Measurements from ENCODE around the gene MACROD1.
A peak's percentile ranks its signal among the peaks of the same experiment; 100 is the strongest.

MACROD1 gene

DNA sequence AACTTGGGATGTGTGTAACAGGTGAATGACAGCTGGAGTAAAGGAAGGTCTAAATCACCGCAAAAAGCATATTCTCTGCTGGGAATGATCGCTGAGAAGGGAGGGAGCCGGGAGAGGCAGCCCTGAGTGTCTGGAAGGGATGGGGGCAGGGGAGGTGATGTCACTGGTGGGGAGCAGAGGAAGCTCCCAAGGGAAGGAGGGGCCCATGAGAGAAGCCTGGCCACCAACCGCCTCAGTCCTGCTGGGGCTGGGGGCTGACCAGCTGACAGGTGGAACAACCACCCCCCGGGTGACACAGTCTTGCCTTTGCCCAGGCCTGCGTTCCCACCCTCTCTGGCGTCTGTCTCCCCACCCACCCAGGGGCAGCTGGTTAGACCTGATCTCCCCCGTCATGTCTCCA lies 136.1 kb downstream of the MACROD1 start:
- in situ Hi-C loops (cut with MboI; ENCODE audit: low pct_unique_long_range_greater_than_20kb, low sequenced_read_pairs) = no loop called here
- no peak for DNase-seq

GRCh38 chr11:64028398-64029115 lies 137.4 kb downstream of the MACROD1 start:
- no peak for DNase-seq

DNA sequence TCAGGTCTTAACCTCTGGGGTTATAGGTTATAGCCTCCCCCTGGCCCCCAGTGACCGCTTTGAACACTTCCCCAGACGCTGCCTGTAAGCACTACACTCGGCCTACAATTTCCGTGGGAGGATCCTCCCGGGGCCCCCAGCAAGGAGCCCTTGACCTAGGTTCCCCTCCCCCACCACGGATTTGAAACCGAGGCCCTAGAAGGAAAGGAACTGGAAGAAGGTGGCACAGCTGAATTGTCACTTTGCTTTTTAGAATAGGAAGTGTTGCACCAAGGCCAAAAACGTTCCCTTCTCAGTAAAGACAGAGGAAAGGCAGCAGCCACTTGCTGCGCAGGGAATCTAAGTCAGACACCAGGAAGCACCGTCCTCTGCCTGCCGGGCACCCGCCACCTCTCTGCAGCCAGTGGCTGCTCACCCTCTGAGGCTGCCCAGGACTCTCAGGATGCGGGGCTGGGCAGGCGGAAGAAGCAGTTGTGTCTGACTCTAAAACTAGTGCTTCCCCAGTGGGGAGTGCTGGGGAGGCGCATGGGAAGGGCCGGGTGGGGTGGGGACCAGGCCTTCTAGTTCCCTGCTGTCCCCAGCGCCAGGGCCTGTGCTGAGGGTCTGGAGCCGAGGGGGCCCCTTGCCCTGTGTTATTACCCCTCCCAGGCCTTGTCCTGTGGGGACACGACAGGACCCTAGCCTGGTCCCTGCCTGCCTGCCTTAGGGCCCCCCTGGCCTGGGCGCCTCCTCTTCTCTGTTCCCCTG lies 138.1 kb downstream of the MACROD1 start:
- peak; percentile 61 for DNase-seq
- in situ Hi-C loops (cut with MboI; ENCODE audit: low pct_unique_long_range_greater_than_20kb, low sequenced_read_pairs) = no loop called here

More at GRCh38 chr11:64028398-64029115, 137.4 kb downstream of the MACROD1 start:
- in situ Hi-C loops (cut with MboI; ENCODE audit: low pct_unique_long_range_greater_than_20kb, low sequenced_read_pairs) = no loop called here

- in situ Hi-C loops (cut with MboI; ENCODE audit: low pct_unique_long_range_greater_than_20kb, low sequenced_read_pairs) = no loop called here
- no peak for DNase-seq
Observed at GRCh38 chr11:64026575-64027205, 139.2 kb downstream of the MACROD1 start.

DNA sequence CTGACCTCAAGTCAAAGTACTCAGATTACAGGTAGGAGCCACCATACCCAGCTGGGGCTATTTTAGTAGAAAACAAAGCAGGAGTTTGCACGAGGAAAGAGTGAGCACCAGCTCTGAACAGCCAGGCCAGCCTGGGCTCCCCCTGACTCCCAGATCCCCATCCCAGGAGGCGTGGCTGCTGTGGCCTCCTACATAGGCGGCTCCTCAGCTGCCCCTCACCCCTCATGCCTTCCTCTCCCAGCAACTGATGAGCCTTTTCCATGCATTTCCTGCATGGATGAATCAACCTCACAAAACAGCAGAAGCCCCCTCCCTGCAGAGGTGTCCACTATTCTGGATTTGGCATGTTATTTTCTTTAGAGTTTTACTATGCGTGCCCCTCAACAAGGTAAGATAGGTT lies 140.7 kb downstream of the MACROD1 start:
- in situ Hi-C loops (cut with MboI; ENCODE audit: low pct_unique_long_range_greater_than_20kb, low sequenced_read_pairs) = no loop called here
- DNase-seq = no peak

DNA sequence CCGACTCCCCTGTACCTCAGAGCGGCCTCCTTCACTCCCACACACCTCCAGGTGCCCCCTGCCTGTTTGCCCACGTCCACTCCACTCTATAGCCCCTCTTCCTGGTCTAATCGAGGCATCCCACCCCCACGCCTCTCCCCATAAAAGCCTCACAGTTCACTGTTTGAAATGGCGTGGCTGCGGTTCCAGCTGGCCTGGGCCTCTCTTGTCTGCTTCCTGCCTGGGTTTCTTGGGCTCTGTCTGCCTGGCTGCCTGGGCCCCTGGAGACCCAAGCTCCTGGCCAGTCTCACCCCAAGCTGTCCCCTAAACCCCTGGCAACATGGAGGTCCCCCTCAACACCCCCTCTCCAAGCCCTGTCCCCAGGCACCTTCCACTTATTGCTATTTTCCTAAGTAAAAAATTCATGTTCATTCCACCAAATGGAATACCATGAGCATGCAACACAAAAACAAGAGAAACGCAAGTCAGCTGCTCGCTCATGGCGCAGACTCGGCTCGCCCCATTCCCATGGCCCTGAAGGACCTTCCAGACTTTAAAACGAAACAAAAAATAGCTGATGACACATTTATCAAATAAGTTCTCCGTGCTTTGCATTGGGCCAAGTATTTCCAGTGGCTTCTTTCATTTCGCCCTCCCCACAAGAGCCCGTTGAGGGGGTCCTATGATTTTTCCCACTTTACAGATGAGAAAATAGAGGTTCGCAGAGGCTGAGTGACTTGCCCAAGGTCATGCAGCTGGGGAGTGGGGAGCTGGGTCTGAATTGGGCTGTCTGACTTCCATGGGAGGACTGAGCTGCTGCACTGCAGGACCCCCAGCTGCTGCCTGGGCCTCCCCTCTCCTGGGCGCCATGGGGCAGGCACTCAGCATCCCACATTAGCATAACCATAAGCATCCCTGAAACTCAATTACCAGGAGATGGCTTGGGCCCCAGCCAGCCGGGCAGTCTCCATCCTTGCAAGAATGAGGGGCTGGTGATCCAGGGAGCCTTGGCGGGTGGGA lies 141.9 kb downstream of the MACROD1 start:
- in situ Hi-C loops (cut with MboI; ENCODE audit: low pct_unique_long_range_greater_than_20kb, low sequenced_read_pairs) = no loop called here
- no peak for DNase-seq

GRCh38 chr11:64022125-64022784 lies 143.7 kb downstream of the MACROD1 start:
- DNase-seq = no peak
- in situ Hi-C loops (cut with MboI; ENCODE audit: low pct_unique_long_range_greater_than_20kb, low sequenced_read_pairs) = no loop called here

GRCh38 chr11:64021757-64022093 lies 144.2 kb downstream of the MACROD1 start:
- DNase-seq = no peak
- in situ Hi-C loops (cut with MboI; ENCODE audit: low pct_unique_long_range_greater_than_20kb, low sequenced_read_pairs) = no loop called here

DNA sequence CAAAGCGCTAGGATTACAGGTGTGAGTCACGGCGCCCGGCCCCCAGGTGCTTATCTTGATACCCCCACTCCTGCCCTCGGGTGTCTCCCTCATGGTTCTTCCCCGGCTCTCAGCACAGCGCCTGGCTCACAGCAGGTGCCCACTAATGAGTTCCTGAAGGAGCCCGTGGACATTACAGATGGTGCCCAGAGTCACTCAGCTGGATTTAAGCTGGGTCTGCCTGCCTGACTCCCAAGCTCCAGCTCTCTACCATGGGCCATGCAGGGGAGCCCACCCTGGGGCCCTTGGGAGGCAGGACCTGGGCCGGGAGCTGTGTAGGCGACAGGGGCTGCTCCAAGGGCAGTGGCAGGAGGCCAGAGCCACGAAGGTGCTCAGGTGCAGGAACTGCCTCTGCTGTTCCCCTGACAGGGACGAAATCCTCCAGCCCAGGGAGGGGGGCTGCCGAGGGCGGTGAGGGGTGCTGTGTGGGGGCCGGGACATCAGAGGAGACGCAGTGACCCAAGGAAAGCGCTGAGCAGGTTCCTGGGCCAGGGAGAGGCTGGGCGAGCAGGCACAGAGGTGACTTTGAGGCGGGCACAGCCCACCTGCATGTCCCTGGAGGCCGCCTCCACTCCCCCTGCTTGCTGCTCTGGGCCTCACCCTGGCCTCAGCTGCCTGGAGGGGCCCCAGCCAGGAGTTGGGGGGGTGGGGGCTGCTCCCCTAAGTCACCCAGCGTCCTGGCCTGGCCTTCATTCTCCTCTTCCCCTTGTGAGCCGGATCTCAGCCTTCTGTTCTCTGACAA lies 144.7 kb downstream of the MACROD1 start:
- in situ Hi-C loops (cut with MboI; ENCODE audit: low pct_unique_long_range_greater_than_20kb, low sequenced_read_pairs) = no loop called here
- no peak for DNase-seq

DNA sequence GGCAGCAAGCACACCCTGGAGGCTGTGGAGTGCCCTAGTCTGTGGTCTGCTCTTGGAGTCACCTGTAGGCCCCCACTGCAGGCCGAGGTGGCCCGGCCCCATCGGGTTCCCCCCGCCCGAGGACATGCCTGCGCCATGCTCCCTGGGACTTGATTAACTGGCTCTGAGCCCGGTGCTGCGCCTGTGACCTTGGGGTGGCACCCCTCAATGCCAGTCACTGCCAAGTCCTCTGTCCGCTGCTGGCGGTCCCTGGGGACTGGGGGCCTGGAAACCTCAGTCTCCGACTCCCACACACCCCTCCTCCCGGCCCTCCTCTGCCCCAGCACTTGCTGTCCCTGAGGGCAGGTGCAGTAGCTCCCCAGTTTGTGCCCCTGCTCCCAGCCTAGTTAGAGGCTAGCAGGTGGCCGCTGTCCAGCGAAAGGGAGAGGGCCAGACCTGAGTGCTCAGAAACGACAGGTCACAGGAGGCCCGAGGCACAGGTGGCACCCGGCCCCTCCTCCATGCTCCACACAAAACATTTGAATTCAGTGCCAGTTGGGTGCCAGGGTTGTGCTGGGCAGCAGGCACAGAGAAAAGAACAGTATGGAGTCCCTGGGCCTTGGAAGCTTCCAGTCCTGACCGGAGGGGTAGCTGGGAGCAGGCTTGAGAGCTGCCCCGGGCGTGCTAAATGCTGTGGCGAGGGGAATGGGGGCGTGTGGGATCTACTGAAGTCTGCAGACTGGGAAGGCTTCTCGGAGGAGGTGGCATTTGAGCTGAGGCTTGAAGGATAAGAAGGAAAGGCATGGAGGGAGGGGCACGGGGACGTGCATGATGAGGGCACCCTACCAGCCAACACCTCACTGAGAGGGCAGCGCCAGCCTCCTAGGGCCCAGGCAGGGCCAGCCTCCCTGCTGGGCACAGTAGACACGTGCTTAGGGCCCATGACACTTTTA lies 146.5 kb downstream of the MACROD1 start:
- in situ Hi-C loops (cut with MboI; ENCODE audit: low pct_unique_long_range_greater_than_20kb, low sequenced_read_pairs) = no loop called here
- no peak for DNase-seq

- no peak for DNase-seq
- in situ Hi-C loops (cut with MboI; ENCODE audit: low pct_unique_long_range_greater_than_20kb, low sequenced_read_pairs) = no loop called here
Observed at GRCh38 chr11:64018310-64018709, 147.6 kb downstream of the MACROD1 start.

DNA sequence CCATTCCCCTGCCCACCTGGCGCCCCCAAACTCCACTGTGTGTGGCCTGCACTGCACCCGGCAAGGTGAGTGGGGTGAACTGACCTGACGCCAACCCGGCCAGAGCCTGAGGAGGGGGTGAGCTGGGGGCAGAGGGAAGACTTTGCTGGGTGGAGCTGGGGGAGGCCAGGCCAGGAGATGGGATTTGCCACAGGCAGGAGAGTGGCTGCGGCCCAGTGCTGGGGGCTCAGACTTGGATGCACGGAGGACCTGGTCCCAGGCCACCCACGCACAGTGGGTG lies 148.0 kb downstream of the MACROD1 start:
- no peak for DNase-seq
- in situ Hi-C loops (cut with MboI; ENCODE audit: low pct_unique_long_range_greater_than_20kb, low sequenced_read_pairs) = no loop called here

DNA sequence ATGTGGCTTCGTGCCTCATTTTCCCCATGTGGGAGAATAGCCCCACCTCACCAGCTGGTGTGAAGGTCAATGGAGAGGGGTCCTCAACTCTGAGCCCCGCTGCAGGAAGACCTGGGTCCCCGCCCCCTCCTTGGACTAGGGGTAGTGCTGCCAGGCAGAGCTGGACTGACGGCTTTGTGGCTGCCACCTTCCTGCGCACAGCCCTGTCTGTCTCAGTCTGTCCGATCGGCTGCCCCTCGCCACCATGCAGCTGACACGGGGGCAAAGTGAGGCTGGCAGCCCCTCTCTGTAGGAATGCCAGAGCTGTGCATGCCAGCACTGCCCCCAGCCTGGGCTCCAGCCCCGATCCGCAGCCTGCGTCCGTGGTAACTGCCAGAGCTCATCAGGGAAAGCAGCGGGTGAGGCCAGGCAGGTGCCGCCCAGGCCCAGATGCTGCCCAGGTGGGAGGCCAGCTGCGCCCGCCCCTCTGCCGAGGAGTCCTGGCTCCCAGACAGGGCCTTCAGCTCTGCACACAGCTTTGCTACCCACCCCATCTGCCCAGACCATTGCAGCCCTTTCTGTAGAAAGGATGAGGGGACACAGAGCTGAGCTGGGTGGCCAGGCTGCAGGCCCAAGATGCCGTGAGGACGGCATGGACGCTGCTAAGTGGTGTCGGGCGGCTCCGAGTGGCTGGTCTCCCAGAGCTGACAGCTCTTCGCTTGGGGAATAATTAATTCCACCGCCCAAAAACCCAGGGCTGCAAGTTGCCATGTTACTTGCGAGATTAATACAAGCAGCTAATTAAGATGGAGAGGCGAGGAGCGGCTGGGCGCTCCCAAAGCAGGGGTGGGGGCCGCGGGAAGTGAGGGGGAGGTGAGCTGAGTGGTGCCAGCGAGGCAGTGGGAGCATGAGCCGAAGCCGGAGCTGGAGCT lies 149.7 kb downstream of the MACROD1 start:
- in situ Hi-C loops (cut with MboI; ENCODE audit: low pct_unique_long_range_greater_than_20kb, low sequenced_read_pairs) = no loop called here
- no peak for DNase-seq

- in situ Hi-C loops (cut with MboI; ENCODE audit: low pct_unique_long_range_greater_than_20kb, low sequenced_read_pairs) = no loop called here
- DNase-seq = no peak
Observed at GRCh38 chr11:64015510-64015909, 150.4 kb downstream of the MACROD1 start.

DNA sequence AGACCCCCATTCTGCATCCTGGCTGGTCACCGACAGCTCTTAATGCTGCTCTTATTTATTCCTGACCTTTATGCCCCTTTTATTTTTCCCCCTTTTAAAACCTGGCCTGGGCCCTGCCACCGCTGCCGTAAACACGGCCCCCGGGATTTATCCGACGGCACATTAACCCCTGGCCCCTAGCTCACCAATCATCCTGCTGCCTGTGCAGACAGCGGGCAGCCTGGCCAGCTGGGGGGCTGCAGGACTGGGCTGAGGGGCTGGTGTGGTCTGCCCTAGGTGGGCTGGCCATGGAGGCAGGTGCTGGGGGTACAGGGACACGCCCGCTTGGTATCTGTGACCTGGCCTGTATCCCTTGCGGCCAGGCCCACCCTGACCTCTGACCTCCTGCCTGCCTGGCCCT lies 151.6 kb downstream of the MACROD1 start:
- in situ Hi-C loops (cut with MboI; ENCODE audit: low pct_unique_long_range_greater_than_20kb, low sequenced_read_pairs) = no loop called here
- no peak for DNase-seq

DNA sequence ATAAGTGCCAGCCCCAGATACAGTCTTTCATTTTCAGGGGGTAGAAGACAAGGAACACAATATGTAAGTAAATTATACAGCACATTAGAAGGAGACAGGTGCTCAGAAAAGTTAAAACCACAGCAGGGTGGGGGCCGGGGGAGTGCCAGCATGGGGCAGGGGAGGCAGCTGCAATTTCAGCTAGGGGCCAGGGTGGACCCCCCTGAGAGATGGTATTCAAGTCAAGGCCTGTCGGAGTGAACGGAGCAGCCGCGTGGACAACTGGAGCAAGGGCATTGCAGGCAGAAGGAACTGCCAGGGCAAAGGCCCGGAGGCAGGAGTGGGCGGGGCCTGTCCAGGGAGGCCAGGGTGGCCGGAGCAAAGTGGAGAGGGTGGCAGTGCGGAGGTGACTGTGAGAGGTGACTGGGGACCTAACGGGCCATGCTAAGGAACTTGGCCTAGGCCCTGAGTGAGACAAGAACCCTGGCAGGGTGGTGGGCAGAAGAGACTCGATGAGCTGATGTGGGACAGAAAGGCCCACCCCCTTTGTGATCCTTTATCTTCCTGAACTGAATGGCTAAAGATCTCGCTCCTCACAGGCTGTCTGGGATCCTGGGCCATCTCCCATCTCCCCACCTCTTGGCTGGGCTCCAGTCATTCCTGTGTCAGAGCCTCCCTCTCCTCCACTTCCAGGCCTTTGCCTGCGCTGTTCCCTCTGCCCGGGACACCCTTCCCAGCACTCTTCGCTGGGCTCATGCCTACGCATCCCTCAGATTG lies 152.6 kb downstream of the MACROD1 start:
- DNase-seq = no peak
- in situ Hi-C loops (cut with MboI; ENCODE audit: low pct_unique_long_range_greater_than_20kb, low sequenced_read_pairs) = no loop called here
